HUES48 (cell line): ENCODE measurements around the gene FRA10AC1.
"Not testable (repeated sequence)": the region's sequence is repeated elsewhere in the genome, so short reads cannot be mapped to it uniquely, and the experiment has no call there.

ENCODE experiments used
- H3K27ac ChIP-seq: one replicate; pipeline ENCODE4 v1.7.0; 2013; ENCODE audit warnings: low read depth, low read length, inconsistent platforms
- H3K27me3 ChIP-seq: 2 replicates; pipeline ENCODE4 v1.6.1; 2013; ENCODE audit warnings: mild to moderate bottlenecking, low read length; ENCODE audit not compliant: control insufficient read depth, insufficient read depth
- H3K36me3 ChIP-seq: 2 replicates; pipeline ENCODE4 v1.6.1; 2013; ENCODE audit warnings: low read length; ENCODE audit not compliant: control insufficient read depth, insufficient read depth
- H3K4me1 ChIP-seq: 2 replicates; pipeline ENCODE4 v1.6.1; 2013; ENCODE audit warnings: mild to moderate bottlenecking, low read length; ENCODE audit not compliant: control insufficient read depth, insufficient read depth
- H3K4me3 ChIP-seq: 2 replicates; pipeline ENCODE4 v1.5.1; 2013; ENCODE audit warnings: mild to moderate bottlenecking, low read depth, low read length
- H3K9ac ChIP-seq: 2 replicates; pipeline ENCODE4 v1.6.1; 2013; ENCODE audit warnings: mild to moderate bottlenecking, low read depth, low read length, moderate library complexity
- H3K9me3 ChIP-seq: 2 replicates; pipeline ENCODE4 v1.6.1; 2013; ENCODE audit warnings: low read length; ENCODE audit not compliant: control insufficient read depth, insufficient read depth

The FRA10AC1 gene

GRCh38 chr10:93703066-93703465, 674 bp upstream of the FRA10AC1 start:
- Histone ChIP-seq H3K4me3 (peak overlapping the region; percentile 87), H3K27me3 (no peaks in the 10 kb centered on the region), H3K9ac (peak overlapping the region; percentile 87), H3K36me3 (peaks cover 18% of the 10 kb centered on the region), H3K9me3 (no peaks in the 10 kb centered on the region), H3K27ac (peak overlapping the region; percentile 82), H3K4me1 (peaks cover 16% of the 10 kb centered on the region; the same call in 1 of the 2 replicates)

GRCh38 chr10:93701866-93702209, 554 bp downstream of the FRA10AC1 start:
- no peaks in the 10 kb centered on the region for H3K27me3 ChIP-seq
- H3K4me3 ChIP-seq = peak overlapping the region; percentile 83
- H3K9ac ChIP-seq = peak overlapping the region; percentile 68
- H3K36me3 ChIP-seq = peaks cover 30% of the 10 kb centered on the region
- H3K27ac ChIP-seq = peak overlapping the region; percentile 82
- H3K4me1 ChIP-seq = peaks cover 16% of the 10 kb centered on the region; the same call in 1 of the 2 replicates
- H3K9me3 ChIP-seq = no peaks in the 10 kb centered on the region

DNA sequence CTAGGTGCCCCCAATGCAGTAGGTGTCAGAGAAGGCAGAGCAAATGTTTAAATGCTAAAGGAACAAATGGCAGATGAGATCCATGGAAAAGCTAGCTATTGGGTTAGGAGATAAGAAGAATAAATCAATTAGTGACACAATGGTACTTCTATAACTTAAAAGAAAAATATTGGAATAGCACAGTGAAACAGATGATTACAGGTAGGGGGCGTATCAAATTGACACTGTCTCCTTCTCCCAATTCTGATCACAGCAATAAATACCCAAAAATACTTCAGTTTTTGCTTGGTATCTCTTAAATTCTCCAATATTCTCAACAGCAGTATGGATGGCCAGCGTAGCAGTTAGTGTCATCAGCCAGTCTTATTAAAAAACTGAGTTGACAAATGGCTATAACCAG, 5.2 kb downstream of the FRA10AC1 start:
- H3K36me3 ChIP-seq = peaks cover 67% of the 10 kb centered on the region

GRCh38 chr10:93696582-93696981, 5.8 kb downstream of the FRA10AC1 start:
- Histone ChIP-seq H3K36me3 (peaks cover 73% of the 10 kb centered on the region), H3K4me1 (peaks cover 12% of the 10 kb centered on the region; the same call in 1 of the 2 replicates)
- not testable (repeated sequence) for H3K9ac ChIP-seq, H3K27me3 ChIP-seq, H3K9me3 ChIP-seq, H3K27ac ChIP-seq, H3K4me3 ChIP-seq

More for the DNA sequence above, 5.2 kb downstream of the FRA10AC1 start:
- H3K27ac ChIP-seq = no peak overlapping the region
- peaks cover 14% of the 10 kb centered on the region; the same call in 1 of the 2 replicates for H3K4me1 ChIP-seq
- no peak overlapping the region for H3K9ac ChIP-seq
- no peaks in the 10 kb centered on the region for H3K9me3 ChIP-seq
- H3K27me3 ChIP-seq = no peaks in the 10 kb centered on the region
- no peak overlapping the region for H3K4me3 ChIP-seq

DNA sequence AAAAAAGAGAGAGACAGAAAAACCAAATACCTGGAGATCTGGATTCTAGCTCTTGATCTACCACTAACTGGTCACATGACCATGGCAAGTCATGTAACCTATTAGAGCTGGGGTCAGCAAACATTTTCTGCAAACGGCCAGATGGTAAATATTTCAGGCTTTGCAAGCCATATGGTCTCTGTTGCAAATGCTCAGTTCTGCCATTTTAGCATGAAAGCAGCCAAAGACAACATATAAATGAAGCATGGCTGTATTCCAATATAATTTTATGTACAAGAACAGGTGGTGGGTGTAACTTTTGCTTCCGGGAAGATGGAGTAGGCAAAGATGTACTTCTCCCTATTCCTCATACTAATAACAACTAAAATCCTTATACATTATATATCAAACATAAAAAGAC, 6.7 kb downstream of the FRA10AC1 start:
- Histone ChIP-seq H3K36me3 (peaks cover 81% of the 10 kb centered on the region), H3K9me3 (no peaks in the 10 kb centered on the region), H3K4me1 (0 out of 2 replicates have a peak, but pooled peaks cover 5% of the 10 kb centered on the region), H3K27ac (no peak overlapping the region), H3K4me3 (no peak overlapping the region), H3K27me3 (no peaks in the 10 kb centered on the region), H3K9ac (no peak overlapping the region)

DNA sequence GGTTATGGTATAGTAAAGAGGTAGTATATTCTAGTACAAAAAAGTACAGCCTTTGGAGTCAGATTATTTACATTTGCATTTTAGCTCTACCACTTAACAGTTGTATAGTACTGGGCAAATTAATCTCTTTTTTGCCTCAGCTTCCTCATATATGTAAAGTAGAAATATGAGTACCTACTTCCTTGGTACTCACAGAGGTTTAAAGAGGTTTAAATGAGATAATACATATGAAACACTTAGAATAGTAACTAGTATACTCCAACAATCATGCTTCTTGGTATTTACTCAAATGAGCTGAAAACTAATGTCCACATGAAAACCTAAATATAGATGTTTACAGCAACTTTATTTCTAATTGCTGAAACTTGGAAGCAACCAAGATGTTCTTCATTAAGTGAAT, 14.7 kb downstream of the FRA10AC1 start:
- H3K9ac ChIP-seq = no peak overlapping the region
- peaks cover 39% of the 10 kb centered on the region for H3K36me3 ChIP-seq
- no peak overlapping the region for H3K4me3 ChIP-seq
- H3K27ac ChIP-seq = no peak overlapping the region
- no peaks in the 10 kb centered on the region for H3K9me3 ChIP-seq
- no peaks in the 10 kb centered on the region; the same call in 1 of the 2 replicates for H3K4me1 ChIP-seq
- no peaks in the 10 kb centered on the region for H3K27me3 ChIP-seq

GRCh38 chr10:93680412-93681047, 21.9 kb downstream of the FRA10AC1 start:
- Histone ChIP-seq H3K4me3 (no peak overlapping the region), H3K36me3 (peaks cover 68% of the 10 kb centered on the region), H3K4me1 (no peaks in the 10 kb centered on the region; the same call in 1 of the 2 replicates), H3K27ac (no peak overlapping the region), H3K27me3 (no peaks in the 10 kb centered on the region), H3K9ac (no peak overlapping the region), H3K9me3 (no peaks in the 10 kb centered on the region)

- Histone ChIP-seq H3K27ac (no peak overlapping the region), H3K4me1 (no peaks in the 10 kb centered on the region), H3K4me3 (no peak overlapping the region), H3K27me3 (no peaks in the 10 kb centered on the region), H3K9ac (no peak overlapping the region), H3K9me3 (no peaks in the 10 kb centered on the region), H3K36me3 (peaks cover 73% of the 10 kb centered on the region)
These were observed 23.4 kb downstream of the FRA10AC1 start for GRCh38 chr10:93678805-93679587.

- no peaks in the 10 kb centered on the region for H3K9me3 ChIP-seq
- peaks cover 74% of the 10 kb centered on the region for H3K36me3 ChIP-seq
- no peak overlapping the region for H3K9ac ChIP-seq
- H3K4me3 ChIP-seq = no peak overlapping the region
- no peaks in the 10 kb centered on the region for H3K27me3 ChIP-seq
- no peak overlapping the region for H3K27ac ChIP-seq
- H3K4me1 ChIP-seq = no peaks in the 10 kb centered on the region
These were observed 24.0 kb downstream of the FRA10AC1 start for GRCh38 chr10:93678386-93678785.

- H3K36me3 ChIP-seq = peaks cover 83% of the 10 kb centered on the region
These were observed 28.6 kb downstream of the FRA10AC1 start for GRCh38 chr10:93673791-93674190.

GRCh38 chr10:93672890-93673289, 29.5 kb downstream of the FRA10AC1 start:
- Histone ChIP-seq H3K27me3 (no peaks in the 10 kb centered on the region), H3K9me3 (no peaks in the 10 kb centered on the region), H3K27ac (no peak overlapping the region), H3K36me3 (peaks cover 83% of the 10 kb centered on the region), H3K4me1 (no peaks in the 10 kb centered on the region), H3K9ac (no peak overlapping the region), H3K4me3 (no peak overlapping the region)

More at GRCh38 chr10:93673791-93674190, 28.6 kb downstream of the FRA10AC1 start:
- Histone ChIP-seq H3K9me3 (no peaks in the 10 kb centered on the region), H3K27me3 (no peaks in the 10 kb centered on the region), H3K4me1 (no peaks in the 10 kb centered on the region), H3K27ac (no peak overlapping the region), H3K9ac (no peak overlapping the region), H3K4me3 (no peak overlapping the region)
